Duodenal mucosa (tissue), 2 donors: ENCODE results near the gene AMER3.

Experiments used
- H3K27ac ChIP-seq: one replicate; pipeline ENCODE4 v1.7.0; 2013; ENCODE audit warnings: low read depth, low read length
- H3K27me3 ChIP-seq, 2 donors: one replicate each; pipeline ENCODE4 v1.7.0; 2013; ENCODE audit warnings: low read length in 2 of 2, control low read depth in 1 of 2; ENCODE audit not compliant: insufficient read depth in 2 of 2, control insufficient read depth in 1 of 2
- H3K36me3 ChIP-seq, 2 donors: one replicate each; pipeline ENCODE4 v1.7.0; 2013; ENCODE audit warnings: low read length in 2 of 2, control low read depth in 1 of 2; ENCODE audit not compliant: insufficient read depth in 2 of 2, control insufficient read depth in 1 of 2
- H3K4me1 ChIP-seq, 2 donors: one replicate each; pipeline ENCODE4 v1.7.0; 2013; ENCODE audit warnings: low read length in 2 of 2, control low read depth in 1 of 2; ENCODE audit not compliant: insufficient read depth in 2 of 2, control insufficient read depth in 1 of 2
- H3K4me3 ChIP-seq, 2 donors: one replicate each; pipeline ENCODE4 v1.7.0; 2013; ENCODE audit warnings: low read length in 2 of 2, low read depth in 1 of 2
- H3K9ac ChIP-seq, 2 donors: one replicate each; pipeline ENCODE4 v1.7.0; 2013; ENCODE audit warnings: low read length in 2 of 2, low read depth in 1 of 2
- H3K9me3 ChIP-seq, 2 donors: one replicate each; pipeline ENCODE4 v1.7.0; 2013; ENCODE audit warnings: low read length in 2 of 2, control low read depth in 1 of 2; ENCODE audit not compliant: control insufficient read depth in 1 of 2

The AMER3 gene

DNA sequence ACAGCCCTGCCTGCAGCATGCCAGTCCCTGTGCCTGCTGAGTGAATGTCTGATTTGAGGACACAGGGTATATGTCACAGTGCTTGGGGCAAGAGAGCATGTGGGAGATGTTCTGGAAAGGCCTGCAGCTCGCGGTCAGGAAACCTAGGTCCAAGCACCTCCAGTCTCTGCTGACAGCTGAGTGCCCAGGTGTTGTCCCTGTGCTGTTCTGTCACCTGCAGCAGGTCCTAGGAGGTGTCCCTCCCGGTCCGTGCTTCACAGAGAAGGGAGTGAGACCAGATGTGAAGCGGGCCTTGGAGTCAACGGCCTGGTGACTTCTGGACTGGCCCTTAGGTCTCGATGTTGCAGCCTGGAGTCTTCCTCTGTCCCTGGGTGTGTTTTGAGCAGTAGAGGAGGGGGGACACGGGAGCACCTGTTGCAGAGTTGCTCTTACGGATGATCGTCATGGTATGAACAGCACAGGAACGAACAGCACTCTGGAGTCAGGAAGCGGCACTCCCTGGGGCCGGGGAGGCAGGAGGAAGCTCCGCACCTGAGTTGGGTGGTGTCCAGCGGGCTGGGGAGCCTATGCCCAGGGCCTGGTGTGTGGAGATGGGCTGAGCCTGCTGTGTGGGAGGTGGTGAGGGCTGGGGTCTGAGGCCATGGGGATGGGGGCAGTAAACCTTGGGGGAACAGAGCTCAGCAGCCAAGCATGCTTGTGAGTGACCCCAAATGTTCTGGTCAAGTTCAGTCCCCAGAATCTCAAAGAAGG, 59.8 kb downstream of the AMER3 start:
- no peaks in the 10 kb centered on the region for H3K4me1 ChIP-seq
- H3K27ac ChIP-seq, result no peak overlapping the region
- H3K9ac ChIP-seq, result no peak overlapping the region

More for the DNA sequence above, 59.8 kb downstream of the AMER3 start:
- H3K36me3 ChIP-seq, result no peaks in the 10 kb centered on the region
- H3K27me3 ChIP-seq, result no peaks in the 10 kb centered on the region
- no peak overlapping the region for H3K4me3 ChIP-seq
- no peaks in the 10 kb centered on the region for H3K9me3 ChIP-seq
